ENCODE measurements around the gene ELOF1.

ELOF1 gene

GRCh38 chr19:11580116-11580515, 21.1 kb upstream of the ELOF1 start:
- H3K4me2 ChIP-seq (ENCODE audit: low read length, poor library complexity, severe bottlenecking): no peak overlapping the region

GRCh38 chr19:11578258-11579142, 19.5 kb upstream of the ELOF1 start:
- Histone ChIP-seq H3K4me3 (ENCODE audit: insufficient read depth in 1 of 2, low read depth in 1 of 2, low read length in 2 of 2) (peak overlapping the region in 1 of 2 experiments; percentile 58), H3K9ac (ENCODE audit: low read length) (no peak overlapping the region), H3K4ac (ENCODE audit: low read depth in 1 of 2, low read length in 2 of 2) (peak overlapping the region in 1 of 2 experiments; percentile 64), H3K27ac (ENCODE audit: low read length, poor library complexity, severe bottlenecking) (no peak overlapping the region), H3K4me1 (ENCODE audit: control insufficient read depth, insufficient read depth, low read depth, low read length) (peaks cover 10% of the 10 kb centered on the region), H3K9me3 (ENCODE audit: control insufficient read depth, low read length) (no peaks in the 10 kb centered on the region), H3K18ac (ENCODE audit: low read depth in 1 of 2, low read length in 2 of 2) (peak overlapping the region in 1 of 2 experiments; percentile 62), H2BK5ac (ENCODE audit: low read depth, low read length, poor library complexity, severe bottlenecking) (no peak overlapping the region), H4K91ac (ENCODE audit: low read length) (peak overlapping the region; percentile 83), H2BK120ac (ENCODE audit: low read depth, low read length) (no peak overlapping the region), H2BK12ac (ENCODE audit: low read length in 2 of 2) (peak overlapping the region in 1 of 2 experiments; percentile 94), H3K14ac (ENCODE audit: low read length in 2 of 2) (no peak overlapping the region), H4K8ac (ENCODE audit: low read length) (peak overlapping the region; percentile 77), H3K23ac (ENCODE audit: low read length in 2 of 2) (no peak overlapping the region), H3K4me2 (ENCODE audit: low read length, poor library complexity, severe bottlenecking) (no peak overlapping the region), H3K79me1 (replicated peaks; ENCODE audit: low read length, poor library complexity, severe bottlenecking) (no peaks in the 10 kb centered on the region), H2AK5ac (ENCODE audit: low read length, severe bottlenecking) (no peak overlapping the region), H3K36me3 (ENCODE audit: control insufficient read depth in 1 of 2, insufficient read depth in 2 of 2, low read depth in 1 of 2, low read length in 2 of 2) (no peaks in the 10 kb centered on the region), H2BK15ac (ENCODE audit: low read depth, poor library complexity, severe bottlenecking) (no peak overlapping the region), H3K27me3 (ENCODE audit: control insufficient read depth in 1 of 2, insufficient read depth in 1 of 2, low read length in 2 of 2) (peaks cover 6 to 13% of the 10 kb centered on the region in 2 experiments), H2AFZ (ENCODE audit: low read depth, low read length) (no peak overlapping the region)
- peak; percentile 33 for DNase-seq
- 30% methylated on average over 61 of the region's 62 CpGs for WGBS

More at GRCh38 chr19:11580116-11580515, 21.1 kb upstream of the ELOF1 start:
- no peak overlapping the region for H4K8ac ChIP-seq (ENCODE audit: low read length)
- H3K18ac ChIP-seq (ENCODE audit: low read depth in 1 of 2, low read length in 2 of 2): no peak overlapping the region
- H4K91ac ChIP-seq (ENCODE audit: low read length): no peak overlapping the region
- H2BK120ac ChIP-seq (ENCODE audit: low read depth, low read length): no peak overlapping the region
- H3K36me3 ChIP-seq (ENCODE audit: control insufficient read depth in 1 of 2, insufficient read depth in 2 of 2, low read depth in 1 of 2, low read length in 2 of 2): no peaks in the 10 kb centered on the region
- no peaks in the 10 kb centered on the region for H3K79me1 ChIP-seq (replicated peaks; ENCODE audit: low read length, poor library complexity, severe bottlenecking)
- H3K4ac ChIP-seq (ENCODE audit: low read depth in 1 of 2, low read length in 2 of 2): no peak overlapping the region
- WGBS: 100% methylated on average over 1 of the region's 4 CpGs
- H3K9me3 ChIP-seq (ENCODE audit: control insufficient read depth, low read length): no peaks in the 10 kb centered on the region
- no peak overlapping the region for H2AFZ ChIP-seq (ENCODE audit: low read depth, low read length)
- no peak overlapping the region for H3K4me3 ChIP-seq (ENCODE audit: insufficient read depth in 1 of 2, low read depth in 1 of 2, low read length in 2 of 2)
- H2BK15ac ChIP-seq (ENCODE audit: low read depth, poor library complexity, severe bottlenecking): no peak overlapping the region
- peaks cover 10% of the 10 kb centered on the region for H3K4me1 ChIP-seq (ENCODE audit: control insufficient read depth, insufficient read depth, low read depth, low read length)
- H2BK12ac ChIP-seq (ENCODE audit: low read length in 2 of 2): no peak overlapping the region
- peaks cover 6 to 13% of the 10 kb centered on the region in 2 experiments for H3K27me3 ChIP-seq (ENCODE audit: control insufficient read depth in 1 of 2, insufficient read depth in 1 of 2, low read length in 2 of 2)
- no peak for DNase-seq
- no peak overlapping the region for H3K14ac ChIP-seq (ENCODE audit: low read length in 2 of 2)
- no peak overlapping the region for H3K23ac ChIP-seq (ENCODE audit: low read length in 2 of 2)
- no peak overlapping the region for H2AK5ac ChIP-seq (ENCODE audit: low read length, severe bottlenecking)
- no peak overlapping the region for H2BK5ac ChIP-seq (ENCODE audit: low read depth, low read length, poor library complexity, severe bottlenecking)
- no peak overlapping the region for H3K9ac ChIP-seq (ENCODE audit: low read length)
- H3K27ac ChIP-seq (ENCODE audit: low read length, poor library complexity, severe bottlenecking): no peak overlapping the region

- H3K27ac ChIP-seq (ENCODE audit: low read length, poor library complexity, severe bottlenecking): no peak within 1 kb of the TSS
- peaks cover 10% of the 10 kb centered on the region for H3K4me1 ChIP-seq (ENCODE audit: control insufficient read depth, insufficient read depth, low read depth, low read length)
- H3K79me1 ChIP-seq (replicated peaks; ENCODE audit: low read length, poor library complexity, severe bottlenecking): no peaks in the 10 kb centered on the region
- peak within 1 kb of the TSS; percentile 29 for H2AFZ ChIP-seq (ENCODE audit: low read depth, low read length)
- H3K9me3 ChIP-seq (ENCODE audit: control insufficient read depth, low read length): no peaks in the 10 kb centered on the region
- no peak within 1 kb of the TSS for H3K14ac ChIP-seq (ENCODE audit: low read length in 2 of 2)
- H3K4me2 ChIP-seq (ENCODE audit: low read length, poor library complexity, severe bottlenecking): no peak within 1 kb of the TSS
- H3K27me3 ChIP-seq (ENCODE audit: control insufficient read depth in 1 of 2, insufficient read depth in 1 of 2, low read length in 2 of 2): peaks cover 6 to 13% of the 10 kb centered on the region in 2 experiments
- peak within 1 kb of the TSS; percentile 51 to 89 for H3K18ac ChIP-seq (ENCODE audit: low read depth in 1 of 2, low read length in 2 of 2)
- peak within 1 kb of the TSS; percentile 87 for H4K8ac ChIP-seq (ENCODE audit: low read length)
- H3K4ac ChIP-seq (ENCODE audit: low read depth in 1 of 2, low read length in 2 of 2): peak within 1 kb of the TSS; percentile 33 to 64
- DNase-seq: peak; percentile 37
- H2BK120ac ChIP-seq (ENCODE audit: low read depth, low read length): peak within 1 kb of the TSS; percentile 68
- no peak within 1 kb of the TSS for H3K23ac ChIP-seq (ENCODE audit: low read length in 2 of 2)
- H2BK5ac ChIP-seq (ENCODE audit: low read depth, low read length, poor library complexity, severe bottlenecking): no peak within 1 kb of the TSS
- no peak within 1 kb of the TSS for H2BK15ac ChIP-seq (ENCODE audit: low read depth, poor library complexity, severe bottlenecking)
- H4K91ac ChIP-seq (ENCODE audit: low read length): peak within 1 kb of the TSS; percentile 97
- H3K36me3 ChIP-seq (ENCODE audit: control insufficient read depth in 1 of 2, insufficient read depth in 2 of 2, low read depth in 1 of 2, low read length in 2 of 2): no peaks in the 10 kb centered on the region
- peak within 1 kb of the TSS in 1 of 2 experiments; percentile 94 for H2BK12ac ChIP-seq (ENCODE audit: low read length in 2 of 2)
- WGBS: 69% methylated on average over 17 of the region's 18 CpGs
- no peak within 1 kb of the TSS for H2AK5ac ChIP-seq (ENCODE audit: low read length, severe bottlenecking)
- peak within 1 kb of the TSS in 1 of 2 experiments; percentile 58 for H3K4me3 ChIP-seq (ENCODE audit: insufficient read depth in 1 of 2, low read depth in 1 of 2, low read length in 2 of 2)
- H3K9ac ChIP-seq (ENCODE audit: low read length): no peak within 1 kb of the TSS
Observed at GRCh38 chr19:11577451-11578257, 18.6 kb upstream of the ELOF1 start, which contains the start of gene ACP5. Gene ACP5 (minus strand): TSS chr19:11577645. CDS start chr19:11577317, 328 bp downstream.

- Histone ChIP-seq H3K18ac (ENCODE audit: low read depth in 1 of 2, low read length in 2 of 2) (peak overlapping the region in 1 of 2 experiments; percentile 18), H3K14ac (ENCODE audit: low read length in 2 of 2) (no peak overlapping the region), H2BK120ac (ENCODE audit: low read depth, low read length) (no peak overlapping the region), H3K4ac (ENCODE audit: low read depth in 1 of 2, low read length in 2 of 2) (no peak overlapping the region), H3K9ac (ENCODE audit: low read length) (no peak overlapping the region), H4K91ac (ENCODE audit: low read length) (peak overlapping the region; percentile 31), H3K4me1 (ENCODE audit: control insufficient read depth, insufficient read depth, low read depth, low read length) (peaks cover 10% of the 10 kb centered on the region), H3K36me3 (ENCODE audit: control insufficient read depth in 1 of 2, insufficient read depth in 2 of 2, low read depth in 1 of 2, low read length in 2 of 2) (no peaks in the 10 kb centered on the region), H3K79me1 (replicated peaks; ENCODE audit: low read length, poor library complexity, severe bottlenecking) (no peaks in the 10 kb centered on the region), H2AK5ac (ENCODE audit: low read length, severe bottlenecking) (no peak overlapping the region), H3K4me2 (ENCODE audit: low read length, poor library complexity, severe bottlenecking) (no peak overlapping the region), H2BK12ac (ENCODE audit: low read length in 2 of 2) (no peak overlapping the region), H3K27ac (ENCODE audit: low read length, poor library complexity, severe bottlenecking) (no peak overlapping the region), H3K23ac (ENCODE audit: low read length in 2 of 2) (no peak overlapping the region), H3K9me3 (ENCODE audit: control insufficient read depth, low read length) (no peaks in the 10 kb centered on the region), H3K4me3 (ENCODE audit: insufficient read depth in 1 of 2, low read depth in 1 of 2, low read length in 2 of 2) (no peak overlapping the region), H2AFZ (ENCODE audit: low read depth, low read length) (no peak overlapping the region), H3K27me3 (ENCODE audit: control insufficient read depth in 1 of 2, insufficient read depth in 1 of 2, low read length in 2 of 2) (peaks cover 6 to 13% of the 10 kb centered on the region in 2 experiments), H4K8ac (ENCODE audit: low read length) (peak overlapping the region; percentile 29), H2BK15ac (ENCODE audit: low read depth, poor library complexity, severe bottlenecking) (no peak overlapping the region), H2BK5ac (ENCODE audit: low read depth, low read length, poor library complexity, severe bottlenecking) (no peak overlapping the region)
- no peak for DNase-seq
- WGBS: 92% methylated on average over 15 of the region's 15 CpGs
Observed at GRCh38 chr19:11576227-11576626, 17.2 kb upstream of the ELOF1 start.

Data from mesenchymal stem cell (in vitro differentiated cells and primary cell).